HTR-8/SVneo (cell line): ENCODE results near the gene NEURL1B.
A peak's percentile ranks its signal among the peaks of the same experiment; 100 is the strongest.
"Not testable (repeated sequence)": the region's sequence is repeated elsewhere in the genome, so short reads cannot be mapped to it uniquely, and the experiment has no call there.

Experiments
- DNase-seq: peaks from one replicate; pipeline ENCODE4 v3.0.0; 2011; ENCODE audit warnings: low spot score, mixed read lengths; ENCODE audit not compliant: insufficient read length
- FAIRE-seq: peaks from 2 replicates; lab custom pipeline; 2011; peaks lifted over from hg19 to GRCh38; lab: Jason Lieb, UNC

NEURL1B gene

DNA sequence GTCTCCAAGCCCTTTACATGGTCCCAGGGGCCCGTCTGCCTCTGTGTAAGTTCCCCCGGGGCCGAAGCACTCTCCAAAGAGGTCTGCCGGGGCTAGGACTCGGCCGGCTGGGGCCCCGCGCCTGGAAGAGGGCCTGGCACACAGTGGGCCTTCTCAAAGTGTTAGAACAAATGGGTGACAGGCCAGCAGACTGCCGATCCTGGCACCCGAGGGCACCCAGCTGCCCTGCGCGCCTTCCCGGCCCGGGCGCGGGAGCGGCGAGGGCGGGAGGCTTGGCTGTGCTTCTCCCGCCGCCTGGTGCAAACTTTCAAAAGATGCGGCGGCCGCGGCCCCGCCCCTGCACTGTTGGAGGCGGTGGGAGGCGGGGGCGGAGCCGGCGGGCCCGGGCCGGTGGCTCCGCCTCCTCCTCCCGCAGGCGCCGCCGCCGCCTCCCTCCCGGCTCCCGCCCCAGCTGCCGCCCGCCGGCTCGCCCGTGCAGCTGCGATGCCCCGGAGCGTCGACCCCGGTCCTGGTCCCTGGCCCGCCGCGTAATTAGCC lies at the start of gene NEURL1B:
Gene NEURL1B, plus strand, starts transcription at position 442 of the 537 bp plus-strand sequence. CDS start 144 bp downstream, outside the sequence.
- peak; percentile 57 for FAIRE-seq
- DNase-seq, result peak; percentile 86

DNA sequence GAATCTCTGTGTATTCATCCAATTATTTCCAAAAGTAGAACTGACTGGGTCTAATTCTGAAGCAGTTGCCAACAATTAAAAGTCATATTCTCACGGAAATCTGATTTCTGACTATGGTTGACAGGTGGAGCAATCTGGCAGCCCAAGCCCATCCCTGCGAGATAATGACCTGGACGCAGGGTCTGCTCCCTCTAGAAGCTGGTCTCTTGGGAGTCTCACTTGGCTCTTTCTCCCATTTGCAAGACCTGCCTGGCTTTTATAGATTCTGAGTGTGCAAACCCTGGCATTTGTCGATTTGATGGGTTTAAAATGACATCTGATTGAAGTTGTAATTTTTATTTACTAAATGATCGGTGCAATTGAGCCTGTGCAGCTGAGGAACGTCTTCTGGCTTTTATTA lies 49.4 kb upstream of the NEURL1B start:
- DNase-seq, result no peak

DNA sequence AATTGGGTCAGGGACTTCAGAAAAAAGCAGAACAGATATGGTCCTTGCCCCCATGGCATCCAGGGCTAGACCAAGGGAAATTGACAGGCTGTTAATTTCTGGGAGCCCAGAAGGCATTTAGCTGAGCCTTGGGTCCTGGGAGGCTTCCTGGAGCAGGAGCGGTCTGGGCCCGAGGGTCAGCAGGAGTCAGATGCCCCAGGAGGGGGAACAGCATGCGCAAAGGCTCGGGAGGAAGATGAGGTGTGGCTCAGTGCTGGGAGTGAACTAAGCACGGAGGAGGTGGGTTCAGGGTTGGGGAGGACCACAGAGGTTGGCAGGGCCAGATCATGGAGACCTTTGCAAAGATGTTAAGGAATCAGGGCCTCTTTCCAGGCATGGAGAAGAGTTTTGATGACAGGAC lies 48.2 kb upstream of the NEURL1B start:
- no peak for DNase-seq
- no peak for FAIRE-seq

More for the DNA sequence above, 49.4 kb upstream of the NEURL1B start:
- FAIRE-seq, result no peak

DNA sequence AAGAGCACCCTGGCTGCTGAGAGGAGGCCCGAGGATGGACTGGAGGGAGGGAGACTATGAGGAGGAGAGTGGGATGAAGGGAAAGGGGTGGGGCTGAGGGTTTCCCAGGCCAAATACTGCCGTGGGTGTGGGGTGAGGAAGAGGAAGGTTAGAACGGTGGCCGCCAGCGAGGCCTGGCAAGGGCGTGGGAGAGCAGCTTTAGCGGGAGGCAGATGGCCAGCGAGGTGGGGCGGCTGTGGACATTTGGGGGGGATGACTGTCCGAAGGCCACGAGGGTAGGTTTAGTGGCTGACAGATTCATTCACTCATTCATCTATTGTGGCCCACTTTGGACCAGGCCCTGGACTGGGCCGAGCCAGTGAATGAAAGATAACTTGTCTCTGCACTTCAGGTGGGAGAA lies 47.8 kb upstream of the NEURL1B start:
- no peak for FAIRE-seq
- no peak for DNase-seq

GRCh38 chr5:172593721-172594235 lies 47.3 kb upstream of the NEURL1B start:
- FAIRE-seq (no peak), DNase-seq (no peak)

DNA sequence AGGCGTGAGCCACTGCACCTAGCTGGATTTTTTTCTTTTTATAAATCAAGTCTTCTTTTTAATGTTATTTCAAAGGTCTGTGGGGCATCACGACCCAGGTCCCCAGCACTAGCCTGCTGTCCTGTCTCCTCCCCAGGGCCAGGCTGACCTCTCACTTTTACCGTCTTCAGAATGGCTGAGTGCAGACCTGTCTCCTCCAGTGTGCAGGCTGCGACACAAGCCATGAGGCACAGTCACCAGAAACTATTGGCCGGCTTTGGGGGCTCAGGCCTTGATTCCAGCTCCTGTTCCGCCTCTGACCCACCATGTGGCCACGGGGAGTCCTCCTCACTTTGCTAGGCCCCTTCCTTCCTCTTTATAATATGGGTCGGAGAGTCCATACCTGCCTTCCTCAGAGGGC lies 46.6 kb upstream of the NEURL1B start:
- FAIRE-seq (no peak), DNase-seq (no peak)

DNA sequence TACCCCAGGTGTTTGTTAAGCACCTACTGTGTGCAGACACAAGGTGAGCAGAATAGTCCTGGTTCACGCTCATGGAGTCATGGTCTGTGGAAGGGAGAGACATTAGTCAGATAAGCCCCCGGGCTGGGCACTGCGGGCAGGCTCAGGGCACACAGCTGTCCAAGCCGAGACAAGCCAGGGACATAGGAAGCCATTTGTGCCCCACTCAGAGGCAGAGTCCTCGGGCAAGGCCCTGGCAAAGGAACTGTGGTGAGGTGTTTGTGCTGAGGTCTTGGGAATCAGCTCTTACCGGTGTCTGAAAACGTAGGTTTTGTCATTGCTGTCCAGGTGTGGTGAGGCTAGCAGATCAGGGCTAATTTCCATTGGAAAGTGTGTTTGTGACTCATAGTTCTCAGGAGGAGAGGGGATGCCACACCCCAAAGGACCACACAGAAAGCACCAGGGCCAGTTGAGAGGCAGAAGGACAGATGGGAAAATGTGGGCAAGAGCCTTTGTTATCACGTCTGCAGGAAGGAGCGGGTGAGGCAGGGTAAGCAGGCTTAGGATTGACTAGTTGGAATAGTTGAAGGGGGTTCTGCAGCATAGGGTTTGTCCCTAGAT lies 46.1 kb upstream of the NEURL1B start:
- no peak for FAIRE-seq
- no peak for DNase-seq

GRCh38 chr5:172595596-172596455 lies 45.2 kb upstream of the NEURL1B start:
- DNase-seq (no peak), FAIRE-seq (no peak)

DNA sequence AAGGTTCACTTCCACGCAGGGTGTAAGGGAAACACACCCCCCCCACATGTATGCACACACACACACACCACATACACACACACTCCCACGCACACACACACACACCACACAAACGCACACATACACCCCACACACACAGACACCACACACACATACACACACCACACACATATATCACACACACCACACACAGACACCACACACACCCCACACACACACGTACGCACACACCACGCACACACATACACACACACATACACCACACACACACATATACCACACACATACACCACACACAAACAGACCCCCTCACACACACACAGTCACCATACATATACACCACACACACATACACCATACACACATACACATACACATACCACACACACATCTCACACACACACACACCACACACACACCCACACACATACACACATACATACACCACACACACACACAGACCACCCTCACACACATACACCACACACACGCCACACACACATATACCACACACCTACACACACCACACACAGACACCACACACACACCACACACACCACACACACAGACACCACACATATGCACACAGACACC lies 44.3 kb upstream of the NEURL1B start:
- FAIRE-seq (no peak), DNase-seq (no peak)

GRCh38 chr5:172597755-172598155 lies 43.3 kb upstream of the NEURL1B start:
- DNase-seq, result no peak
- no peak for FAIRE-seq

DNA sequence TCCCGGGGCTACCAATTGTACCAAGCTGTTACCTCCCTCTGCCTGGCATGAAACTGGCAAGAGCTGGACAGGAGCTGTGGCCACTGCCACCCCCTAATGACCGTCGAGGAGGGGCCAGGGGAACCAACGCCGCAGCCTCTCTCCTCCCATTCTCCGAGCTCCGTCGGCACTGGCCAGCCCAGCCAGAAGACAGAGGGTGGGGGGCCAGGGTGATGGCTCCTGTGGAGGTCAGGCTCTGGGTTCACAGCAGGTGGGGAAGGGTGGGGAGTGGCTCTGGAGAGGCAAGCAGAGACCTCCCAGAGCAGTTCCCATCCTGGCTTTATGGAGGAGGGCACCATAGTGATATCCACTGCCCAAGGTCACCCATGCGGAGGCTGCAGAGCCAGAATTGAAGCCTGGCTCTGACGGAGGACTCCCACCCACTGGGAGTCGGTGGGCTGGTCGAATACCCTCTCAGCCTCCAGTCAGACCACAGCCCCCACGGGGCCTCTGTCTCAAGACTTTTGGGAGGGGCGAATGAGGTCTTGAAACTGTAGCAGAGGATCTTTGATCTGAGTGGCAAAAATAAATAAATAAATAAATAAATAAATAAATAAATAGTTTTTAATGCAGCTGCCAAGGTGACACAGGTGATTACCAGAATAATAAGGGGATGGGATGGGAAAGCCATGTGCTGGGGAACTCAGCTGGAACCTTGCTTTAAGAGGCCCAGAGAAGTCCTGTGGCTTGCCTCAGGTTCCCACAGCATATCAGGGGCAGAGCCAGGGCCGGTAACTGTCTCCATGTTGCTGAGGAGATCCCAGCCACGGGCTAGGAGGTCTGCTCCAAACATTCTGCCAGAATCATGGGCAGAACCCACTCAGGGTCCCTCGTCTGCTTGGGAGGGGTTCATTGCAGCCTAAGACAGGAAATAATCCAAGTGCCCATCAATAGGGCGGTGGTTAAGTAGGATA lies 42.5 kb upstream of the NEURL1B start:
- no peak for DNase-seq
- no peak for FAIRE-seq

GRCh38 chr5:172599204-172599567 lies 41.9 kb upstream of the NEURL1B start:
- DNase-seq (no peak), FAIRE-seq (no peak)

GRCh38 chr5:172600571-172600970 lies 40.5 kb upstream of the NEURL1B start:
- DNase-seq (no peak), FAIRE-seq (no peak)

DNA sequence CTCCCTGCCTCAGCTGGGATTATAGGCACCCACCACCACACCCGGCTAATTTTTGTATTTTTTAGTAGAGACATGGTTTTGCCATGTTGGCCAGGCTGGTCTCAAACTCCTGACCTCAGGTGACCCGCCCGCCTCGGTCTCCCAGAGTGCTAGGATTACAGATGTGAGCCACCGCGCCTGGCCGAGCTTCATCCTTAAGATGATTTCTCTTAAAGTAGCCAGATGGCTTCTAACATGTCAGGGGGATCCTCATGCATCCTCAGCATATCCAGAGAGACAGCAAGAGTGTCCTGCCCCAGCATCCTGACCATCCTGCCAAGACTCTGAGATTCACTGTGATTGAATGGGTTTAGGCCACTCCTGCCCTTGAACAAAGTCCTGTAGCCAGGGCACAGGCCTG lies 39.5 kb upstream of the NEURL1B start:
- not testable (repeated sequence) for FAIRE-seq, DNase-seq

DNA sequence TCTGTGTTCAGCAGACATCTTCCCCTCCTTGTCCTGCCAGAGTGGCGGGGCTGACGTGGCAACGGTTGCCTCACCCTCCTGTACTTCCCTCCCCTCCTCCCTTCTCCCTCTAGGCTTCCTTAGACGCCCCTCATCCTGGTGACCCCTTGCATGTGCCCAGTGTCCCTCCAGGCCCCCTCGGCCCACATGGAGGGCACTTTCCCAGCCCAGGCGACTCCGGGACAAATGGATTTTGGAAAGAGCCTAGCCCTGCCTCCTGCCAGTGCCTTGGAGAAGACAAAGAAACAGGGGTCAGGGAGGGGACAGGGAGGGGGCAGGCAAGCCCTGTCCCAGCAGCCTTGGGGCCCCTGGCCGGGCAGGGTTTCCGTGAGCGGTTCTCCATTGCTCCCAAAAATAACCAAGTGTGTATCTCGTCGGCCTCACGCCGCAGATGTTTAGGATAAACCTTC lies 38.3 kb upstream of the NEURL1B start:
- no peak for FAIRE-seq

DNA sequence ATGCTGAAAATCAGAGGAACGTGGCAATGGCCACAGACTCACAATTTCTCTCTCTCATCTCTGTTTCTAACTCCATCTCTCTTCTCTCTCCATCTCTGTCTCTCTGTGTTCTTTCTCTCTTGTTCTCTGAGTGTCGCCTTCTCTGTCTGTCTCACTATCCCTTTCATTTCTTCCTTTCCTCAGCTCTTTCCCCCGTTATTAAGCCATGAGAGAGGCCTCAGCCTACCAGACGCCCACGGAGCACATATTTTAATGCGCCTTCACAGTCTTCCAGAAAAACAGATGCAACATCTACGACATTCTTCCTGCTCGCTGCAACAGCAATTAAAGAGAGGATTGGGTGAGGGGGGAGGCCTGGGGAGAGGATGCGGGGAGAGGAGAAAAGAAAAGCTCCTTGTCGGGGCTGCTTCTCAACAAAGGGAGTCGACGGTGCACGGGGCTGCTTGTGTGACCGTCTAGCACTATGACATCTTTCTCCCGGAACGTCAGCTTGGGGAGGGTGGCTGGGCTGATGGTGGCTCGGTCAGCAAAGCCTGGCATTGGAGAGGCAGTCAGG lies 37.7 kb upstream of the NEURL1B start:
- DNase-seq, result no peak
- no peak for FAIRE-seq

More for the DNA sequence above, 38.3 kb upstream of the NEURL1B start:
- DNase-seq, result no peak

- FAIRE-seq (no peak), DNase-seq (no peak)
Observed at GRCh38 chr5:172605466-172605865, 35.6 kb upstream of the NEURL1B start.

DNA sequence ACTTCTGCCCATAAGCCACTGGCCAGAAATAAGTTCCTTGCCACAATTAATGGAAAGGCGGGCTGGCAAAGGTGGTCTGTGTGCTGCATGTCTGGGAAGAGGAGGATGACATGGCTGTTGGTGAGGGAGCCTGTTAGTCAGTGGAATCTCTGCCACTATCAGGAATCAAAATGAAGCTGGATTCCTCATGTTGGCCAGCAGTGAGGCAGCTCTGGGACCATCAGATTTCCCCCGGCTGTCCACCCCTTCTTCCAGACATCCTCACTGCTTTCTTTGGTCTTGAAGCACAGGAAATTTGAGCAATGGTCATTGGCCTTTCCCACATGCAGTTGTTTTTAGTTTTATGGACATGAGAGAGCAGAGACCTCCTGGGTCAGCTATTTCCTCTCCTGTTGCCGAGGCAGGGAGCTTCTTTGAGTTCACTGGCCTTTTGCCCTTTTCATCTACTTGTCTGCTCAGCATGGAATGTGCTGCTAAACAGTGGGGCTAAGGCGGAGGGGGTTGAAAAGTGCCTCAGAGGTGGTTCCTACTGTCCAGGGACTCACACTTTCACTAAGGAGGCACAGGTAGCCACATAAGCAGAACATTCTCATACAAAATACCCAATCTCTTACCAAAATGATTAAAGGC lies 34.8 kb upstream of the NEURL1B start:
- FAIRE-seq, result no peak
- DNase-seq, result no peak
